Parathyroid adenoma (tissue), 2 donors: Measurements from ENCODE around the gene PDS5B.
A peak's percentile ranks its signal among the peaks of the same experiment; 100 is the strongest.

Experiments used
- H2AFZ ChIP-seq: fragments of 300-600 bp; sonication (generic); one replicate; pipeline ENCODE4 v1.7.0; 2017; ENCODE audit warnings: antibody characterized with exemption, mild to moderate bottlenecking
- H3K27ac ChIP-seq: fragments of 300-600 bp; sonication (generic); one replicate; pipeline ENCODE4 v1.7.0; 2017
- H3K27me3 ChIP-seq: fragments of 300-600 bp; sonication (generic); one replicate; pipeline ENCODE4 v1.7.0; 2017; ENCODE audit warnings: low read length; ENCODE audit not compliant: control insufficient read depth, insufficient read depth
- H3K36me3 ChIP-seq: fragments of 300-600 bp; sonication (generic); one replicate; pipeline ENCODE4 v1.7.0; 2017; ENCODE audit warnings: low read length; ENCODE audit not compliant: control insufficient read depth, insufficient read depth
- H3K4me1 ChIP-seq: fragments of 300-600 bp; sonication (generic); one replicate; pipeline ENCODE4 v1.7.0; 2017; ENCODE audit warnings: control low read depth
- H3K4me2 ChIP-seq: fragments of 300-600 bp; sonication (generic); one replicate; pipeline ENCODE4 v1.7.0; 2017; ENCODE audit warnings: low read length
- H3K4me3 ChIP-seq: fragments of 300-600 bp; sonication (generic); one replicate; pipeline ENCODE4 v1.7.0; 2017; ENCODE audit warnings: low read depth, low read length
- H3K79me2 ChIP-seq: fragments of 300-600 bp; sonication (generic); one replicate; pipeline ENCODE4 v1.7.0; 2017; ENCODE audit warnings: control low read depth
- H3K9ac ChIP-seq: fragments of 300-600 bp; sonication (generic); one replicate; pipeline ENCODE4 v1.7.0; 2017; ENCODE audit warnings: mild to moderate bottlenecking
- H3K9me3 ChIP-seq: fragments of 300-600 bp; sonication (generic); one replicate; pipeline ENCODE4 v1.7.0; 2017; ENCODE audit warnings: low read length; ENCODE audit not compliant: control insufficient read depth
- TF ChIP-seq, protein P1 (sequence below): fragments of 300-600 bp; sonication (generic); IDR thresholded peaks from one replicate; pipeline ENCODE4 v1.7.0; 2017; ENCODE audit warnings: antibody characterized with exemption, mild to moderate bottlenecking
- donor health status: primary hyperparathyroidism.

Gene PDS5B

DNA sequence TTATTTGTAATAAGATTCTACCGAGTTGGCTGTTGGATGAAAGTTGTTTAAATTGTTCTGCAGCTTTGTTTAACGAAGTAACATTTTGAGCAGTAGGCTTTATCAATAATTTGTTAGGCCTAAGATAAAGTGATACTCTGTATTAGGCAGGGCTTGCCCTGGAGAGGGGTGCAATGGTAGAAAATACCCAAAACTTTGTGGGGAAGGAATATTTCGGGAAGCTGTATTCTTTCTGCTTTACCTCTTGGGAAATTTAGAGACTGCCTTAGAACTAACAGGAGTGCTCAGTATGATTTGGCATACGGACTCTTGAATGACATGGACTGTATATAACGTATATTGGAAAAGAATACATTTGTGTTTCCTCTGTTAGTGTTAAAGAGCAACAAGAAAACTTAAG lies 2.5 kb downstream of the PDS5B start:
- Histone ChIP-seq H3K4me3 (no peak overlapping the region), H3K9ac (no peak overlapping the region)
- TF ChIP-seq, protein P1, sequence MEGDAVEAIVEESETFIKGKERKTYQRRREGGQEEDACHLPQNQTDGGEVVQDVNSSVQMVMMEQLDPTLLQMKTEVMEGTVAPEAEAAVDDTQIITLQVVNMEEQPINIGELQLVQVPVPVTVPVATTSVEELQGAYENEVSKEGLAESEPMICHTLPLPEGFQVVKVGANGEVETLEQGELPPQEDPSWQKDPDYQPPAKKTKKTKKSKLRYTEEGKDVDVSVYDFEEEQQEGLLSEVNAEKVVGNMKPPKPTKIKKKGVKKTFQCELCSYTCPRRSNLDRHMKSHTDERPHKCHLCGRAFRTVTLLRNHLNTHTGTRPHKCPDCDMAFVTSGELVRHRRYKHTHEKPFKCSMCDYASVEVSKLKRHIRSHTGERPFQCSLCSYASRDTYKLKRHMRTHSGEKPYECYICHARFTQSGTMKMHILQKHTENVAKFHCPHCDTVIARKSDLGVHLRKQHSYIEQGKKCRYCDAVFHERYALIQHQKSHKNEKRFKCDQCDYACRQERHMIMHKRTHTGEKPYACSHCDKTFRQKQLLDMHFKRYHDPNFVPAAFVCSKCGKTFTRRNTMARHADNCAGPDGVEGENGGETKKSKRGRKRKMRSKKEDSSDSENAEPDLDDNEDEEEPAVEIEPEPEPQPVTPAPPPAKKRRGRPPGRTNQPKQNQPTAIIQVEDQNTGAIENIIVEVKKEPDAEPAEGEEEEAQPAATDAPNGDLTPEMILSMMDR, result no peak

DNA sequence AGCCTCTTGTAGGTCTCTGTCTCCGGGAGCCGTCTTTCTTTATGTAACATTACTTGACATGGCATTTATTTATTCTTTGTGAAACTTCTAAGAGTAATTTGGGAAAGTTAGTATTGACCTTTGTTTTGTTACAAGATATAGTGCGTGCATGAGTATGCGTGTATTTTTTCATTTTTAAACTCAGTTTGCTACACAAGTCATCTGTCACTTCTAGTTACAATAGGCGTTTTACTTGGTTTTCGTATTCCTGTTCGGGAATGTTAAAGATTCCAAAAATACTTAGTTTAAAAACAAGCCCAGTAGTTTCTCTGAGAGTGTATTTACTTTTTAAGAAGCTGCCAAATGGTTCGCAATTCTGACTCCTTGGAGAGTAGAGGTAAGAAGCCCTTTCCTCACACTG lies 3.2 kb downstream of the PDS5B start:
- TF ChIP-seq, protein P1, result no peak
- no peaks in the 10 kb centered on the region for H3K36me3 ChIP-seq
- no peak overlapping the region for H3K4me3 ChIP-seq
- peaks cover 21% of the 10 kb centered on the region for H3K79me2 ChIP-seq
- H3K27me3 ChIP-seq, result no peaks in the 10 kb centered on the region
- H3K9me3 ChIP-seq, result no peaks in the 10 kb centered on the region
- no peaks in the 10 kb centered on the region for H3K4me1 ChIP-seq
- H3K9ac ChIP-seq, result no peak overlapping the region
- no peak overlapping the region for H2AFZ ChIP-seq
- H3K4me2 ChIP-seq, result no peak overlapping the region
- no peak overlapping the region for H3K27ac ChIP-seq

More for the DNA sequence above, 2.5 kb downstream of the PDS5B start:
- Histone ChIP-seq H3K9me3 (no peaks in the 10 kb centered on the region), H3K27me3 (no peaks in the 10 kb centered on the region), H3K79me2 (peaks cover 21% of the 10 kb centered on the region), H3K27ac (no peak overlapping the region), H2AFZ (no peak overlapping the region), H3K4me2 (peak overlapping the region; percentile 6), H3K36me3 (no peaks in the 10 kb centered on the region), H3K4me1 (no peaks in the 10 kb centered on the region)

DNA sequence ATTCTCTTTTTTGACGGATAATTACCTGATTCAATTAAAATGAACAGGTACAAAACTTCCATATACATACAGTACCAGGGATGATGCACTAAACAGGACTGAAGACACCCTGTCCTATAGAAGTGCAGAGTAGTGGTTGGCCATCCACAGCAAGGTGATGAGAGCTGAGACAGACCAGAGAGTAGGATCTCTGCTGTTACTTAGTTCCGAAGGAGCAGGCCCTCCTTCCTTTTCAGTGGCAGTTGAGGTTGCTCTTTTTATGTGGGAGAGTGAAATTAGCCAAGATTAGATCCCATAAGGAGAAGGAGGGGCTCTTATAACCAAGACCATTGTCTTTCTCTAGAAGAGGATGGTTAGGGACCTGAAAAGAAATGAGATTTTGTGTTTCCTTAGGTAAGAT lies 4.0 kb downstream of the PDS5B start:
- Histone ChIP-seq H3K4me1 (no peaks in the 10 kb centered on the region), H3K9ac (no peak overlapping the region), H3K27me3 (no peaks in the 10 kb centered on the region), H3K36me3 (no peaks in the 10 kb centered on the region), H3K9me3 (no peaks in the 10 kb centered on the region), H3K4me2 (no peak overlapping the region), H3K79me2 (peaks cover 26% of the 10 kb centered on the region), H3K4me3 (no peak overlapping the region), H3K27ac (no peak overlapping the region), H2AFZ (no peak overlapping the region)
- TF ChIP-seq, protein P1, result no peak

DNA sequence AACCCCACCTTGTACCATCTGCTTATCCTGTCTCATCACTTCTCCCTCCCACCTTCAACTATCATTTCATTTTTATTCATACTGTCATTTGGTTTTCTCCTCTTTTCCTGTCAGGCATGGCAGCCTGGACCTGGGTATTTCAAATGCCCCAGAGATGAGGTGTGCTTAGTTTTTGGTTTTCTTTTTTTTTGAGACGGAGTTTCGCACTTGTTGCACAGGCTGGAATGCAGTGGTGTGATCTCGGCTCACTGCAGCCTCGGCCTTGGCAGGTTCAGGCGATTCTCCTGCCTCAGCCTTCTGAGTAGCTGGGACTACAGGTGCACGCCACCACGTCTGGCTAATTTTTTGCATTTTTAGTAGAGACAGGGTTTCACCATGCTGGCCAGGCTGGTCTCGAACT lies 5.8 kb downstream of the PDS5B start:
- no peaks in the 10 kb centered on the region for H3K4me1 ChIP-seq
- H3K79me2 ChIP-seq, result peaks cover 32% of the 10 kb centered on the region
- H3K4me3 ChIP-seq, result no peak overlapping the region
- H3K9me3 ChIP-seq, result no peaks in the 10 kb centered on the region
- no peak overlapping the region for H3K9ac ChIP-seq
- no peak overlapping the region for H3K4me2 ChIP-seq
- H3K27me3 ChIP-seq, result no peaks in the 10 kb centered on the region
- H2AFZ ChIP-seq, result no peak overlapping the region
- TF ChIP-seq, protein P1, result no peak
- no peak overlapping the region for H3K27ac ChIP-seq
- no peaks in the 10 kb centered on the region for H3K36me3 ChIP-seq

DNA sequence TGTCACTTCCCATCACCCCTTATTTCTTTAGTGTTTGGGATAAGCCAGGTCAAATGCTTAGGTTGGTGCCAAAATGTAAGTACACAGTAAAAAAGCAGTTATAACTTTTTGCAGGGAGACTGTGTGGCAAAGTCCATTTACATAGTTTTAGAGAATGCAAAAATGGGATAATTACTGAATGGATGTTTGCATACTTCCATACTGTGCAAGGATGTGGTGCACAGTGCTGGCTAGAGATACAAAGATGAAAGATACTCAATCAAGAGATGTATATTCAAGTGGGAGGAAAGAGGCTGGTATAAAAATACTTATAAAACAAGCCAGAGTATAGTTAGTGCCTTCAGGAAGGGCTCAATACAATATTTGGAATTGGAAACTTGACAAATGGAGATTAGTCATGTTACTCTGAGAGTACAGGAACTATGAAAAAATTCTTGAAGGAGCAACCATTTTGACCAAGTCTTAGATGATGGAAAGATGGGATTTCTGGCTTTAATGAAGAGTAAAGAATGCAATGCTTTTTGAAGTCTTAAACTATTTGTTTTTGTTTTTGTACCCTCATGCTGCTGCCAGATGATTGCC lies 8.0 kb downstream of the PDS5B start:
- Histone ChIP-seq H3K27ac (no peak overlapping the region), H3K4me1 (no peaks in the 10 kb centered on the region), H3K36me3 (no peaks in the 10 kb centered on the region), H3K9ac (no peak overlapping the region), H2AFZ (no peak overlapping the region), H3K27me3 (no peaks in the 10 kb centered on the region), H3K4me2 (no peak overlapping the region), H3K9me3 (no peaks in the 10 kb centered on the region), H3K79me2 (peaks cover 36% of the 10 kb centered on the region), H3K4me3 (no peak overlapping the region)
- TF ChIP-seq, protein P1, result no peak
